IMR-90 (cell line): ENCODE data around the gene ZNF853. TPM values are rescaled to one million over a fixed set of nuclear protein-coding genes. Genes with fewer than 3 reads are reported as not detected.
A peak's percentile ranks its signal among the peaks of the same experiment; 100 is the strongest.

Experiments used
- ATAC-seq: fragments of 200-7000 bp; cut with Tn5 transposase; 2 replicates; pipeline ENCODE4 v1.9.1; 2020; ENCODE audit warnings: low read depth, mild to moderate bottlenecking, moderate library complexity
- BruUV-seq: library from RNA; stranded (reverse); fragments of 400-500 nt; replicated peaks from 2 replicates; lab custom pipeline; 2021; lab: Mats Ljungman, UMichigan
- CTCF ChIA-PET: fragments of 300-600 bp; formaldehyde crosslinking; extraction: SDS; loops from one replicate; lab custom pipeline; 2021; ENCODE audit warnings: antibody characterized with exemption; lab: Yijun Ruan, JAX
- POLR2A ChIA-PET: fragments of 300-600 bp; sonication (Branson Sonifier 250); formaldehyde crosslinking; loops from one replicate; lab custom pipeline; 2022; ENCODE audit warnings: antibody characterized with exemption; ENCODE audit not compliant: unreplicated experiment; lab: Charles Lee
- DNase-seq: peaks from one replicate; pipeline ENCODE4 v3.0.0; 2013
- H2AFZ ChIP-seq: replicated peaks from 2 replicates; pipeline ENCODE3; 2013; ENCODE audit warnings: low read length, mild to moderate bottlenecking; ENCODE audit not compliant: poor library complexity
- H2AK5ac ChIP-seq: 2 replicates; pipeline ENCODE4 v1.6.1; 2013; ENCODE audit warnings: low read depth, low read length, inconsistent platforms
- H2AK9ac ChIP-seq: replicated peaks from 2 replicates; pipeline ENCODE3; 2013; ENCODE audit warnings: mild to moderate bottlenecking, low read depth, low read length, moderate library complexity; ENCODE audit not compliant: poor library complexity
- H2BK120ac ChIP-seq: 2 replicates; pipeline ENCODE4 v1.6.1; 2013; ENCODE audit warnings: low read depth, low read length, inconsistent platforms
- H2BK15ac ChIP-seq: 3 replicates; pipeline ENCODE4 v1.6.1; 2013; ENCODE audit warnings: low read depth, low read length, inconsistent platforms
- H2BK20ac ChIP-seq: 2 replicates; pipeline ENCODE4 v1.6.1; 2013; ENCODE audit warnings: low read depth, mild to moderate bottlenecking, inconsistent platforms, low read length, moderate library complexity
- H2BK5ac ChIP-seq: 2 replicates; pipeline ENCODE4 v1.6.1; 2013; ENCODE audit warnings: mild to moderate bottlenecking, low read depth, low read length, inconsistent platforms; ENCODE audit not compliant: poor library complexity, severe bottlenecking
- H3K14ac ChIP-seq: replicated peaks from 2 replicates; pipeline ENCODE4 v1.6.1; 2013; ENCODE audit warnings: low read depth, low read length, inconsistent platforms
- H3K18ac ChIP-seq: 2 replicates; pipeline ENCODE4 v1.6.1; 2013; ENCODE audit warnings: low read depth, low read length, control low read depth
- H3K23ac ChIP-seq: 2 replicates; pipeline ENCODE4 v1.6.1; 2013; ENCODE audit warnings: low read depth, low read length, inconsistent platforms
- H3K27ac ChIP-seq: 2 replicates; pipeline ENCODE4 v1.5.1; 2013; ENCODE audit warnings: mild to moderate bottlenecking, control low read depth, low read length; ENCODE audit not compliant: insufficient read depth
- H3K27me3 ChIP-seq: 2 replicates; pipeline ENCODE4 v1.6.1; 2013; ENCODE audit warnings: low read length; ENCODE audit not compliant: control insufficient read depth, insufficient read depth
- H3K36me3 ChIP-seq: 2 replicates; pipeline ENCODE4 v1.6.1; 2013; ENCODE audit warnings: low read length, mixed read lengths; ENCODE audit not compliant: control insufficient read depth, insufficient read depth
- H3K4ac ChIP-seq: 2 replicates; pipeline ENCODE4 v1.6.1; 2013; ENCODE audit warnings: low read depth, low read length, inconsistent platforms
- H3K4me1 ChIP-seq: 2 replicates; pipeline ENCODE4 v1.6.1; 2013; ENCODE audit warnings: low read length, mixed read lengths; ENCODE audit not compliant: control insufficient read depth, insufficient read depth
- H3K4me2 ChIP-seq: 2 replicates; pipeline ENCODE4 v1.6.1; 2013; ENCODE audit warnings: low read depth, mild to moderate bottlenecking, control low read depth, low read length, moderate library complexity
- H3K4me3 ChIP-seq: 2 replicates; pipeline ENCODE4 v1.5.1; 2013; ENCODE audit warnings: low read depth, mild to moderate bottlenecking, control low read depth, low read length, moderate library complexity; ENCODE audit not compliant: insufficient read depth
- H3K56ac ChIP-seq: 2 replicates; pipeline ENCODE4 v1.6.1; 2013; ENCODE audit warnings: low read length, inconsistent platforms; ENCODE audit not compliant: insufficient read depth; ENCODE audit errors: extremely low read depth
- H3K79me1 ChIP-seq, 2 experiments: 2 replicates each; pipeline ENCODE4 v1.6.1; 2013; ENCODE audit warnings: low read length in 2 of 2, inconsistent platforms in 1 of 2, low read depth in 1 of 2
- H3K9ac ChIP-seq: 2 replicates; pipeline ENCODE4 v1.6.1; 2013; ENCODE audit warnings: low read depth, low read length, control low read depth
- H3K9me1 ChIP-seq: 2 replicates; pipeline ENCODE4 v1.6.1; 2013; ENCODE audit warnings: low read length, inconsistent platforms; ENCODE audit not compliant: insufficient read depth
- H3K9me3 ChIP-seq: 2 replicates; pipeline ENCODE4 v1.6.1; 2013; ENCODE audit warnings: low read length; ENCODE audit not compliant: control insufficient read depth, insufficient read depth
- H4K20me1 ChIP-seq: 2 replicates; pipeline ENCODE4 v1.6.1; 2013; ENCODE audit warnings: low read length, inconsistent platforms; ENCODE audit not compliant: insufficient read depth
- H4K5ac ChIP-seq: 2 replicates; pipeline ENCODE4 v1.6.1; 2013; ENCODE audit warnings: mild to moderate bottlenecking, low read depth, low read length, control low read depth
- H4K8ac ChIP-seq, 2 experiments: 2 replicates each; pipeline ENCODE4 v1.6.1; 2013; ENCODE audit warnings: low read depth in 2 of 2, low read length in 2 of 2, control low read depth in 1 of 2, inconsistent platforms in 1 of 2
- H4K91ac ChIP-seq: 2 replicates; pipeline ENCODE4 v1.6.1; 2013; ENCODE audit warnings: low read depth, low read length, inconsistent platforms; ENCODE audit not compliant: insufficient read depth
- BHLHE40 ChIP-seq: fragments of 150-350 bp; IDR thresholded peaks from 2 replicates; pipeline ENCODE4 v1.6.1; 2016; ENCODE audit warnings: mild to moderate bottlenecking, low read depth, low read length
- CEBPB ChIP-seq: IDR thresholded peaks from 2 replicates; pipeline ENCODE4 v1.6.1; 2012; ENCODE audit warnings: low read depth, low read length, improper control_type of control experiment
- CHD1 ChIP-seq: IDR thresholded peaks from 2 replicates; pipeline ENCODE4 v1.6.1; 2012; ENCODE audit warnings: low read depth, low read length, improper control_type of control experiment
- CTCF ChIP-seq: conservative IDR thresholded peaks from 2 replicates; pipeline ENCODE4 v1.5.1; 2012; ENCODE audit warnings: mild to moderate bottlenecking, low read depth, low read length, improper control_type of control experiment
- ELK1 ChIP-seq: fragments of 150-350 bp; IDR thresholded peaks from 2 replicates; pipeline ENCODE4 v1.6.1; 2016; ENCODE audit warnings: low read depth, mild to moderate bottlenecking, low read length, moderate library complexity, borderline replicate concordance
- FOS ChIP-seq: fragments of 150-350 bp; IDR thresholded peaks from 2 replicates; pipeline ENCODE4 v1.6.1; 2016; ENCODE audit warnings: low read depth, low read length
- MAFK ChIP-seq: IDR thresholded peaks from 2 replicates; pipeline ENCODE4 v1.6.1; 2012; ENCODE audit warnings: low read depth, low read length, improper control_type of control experiment
- MAZ ChIP-seq: IDR thresholded peaks from 2 replicates; pipeline ENCODE4 v1.6.1; 2012; ENCODE audit warnings: low read depth, mild to moderate bottlenecking, low read length, improper control_type of control experiment, moderate library complexity, borderline replicate concordance
- MXI1 ChIP-seq: IDR thresholded peaks from 2 replicates; pipeline ENCODE4 v1.6.1; 2012; ENCODE audit warnings: low read depth, mild to moderate bottlenecking, low read length, moderate library complexity, borderline replicate concordance
- NFE2L2 ChIP-seq: fragments of 150-350 bp; IDR thresholded peaks from 2 replicates; pipeline ENCODE4 v1.6.1; 2016; ENCODE audit warnings: low read depth, mild to moderate bottlenecking, low read length
- POLR2A ChIP-seq: IDR thresholded peaks from 2 replicates; pipeline ENCODE4 v1.6.1; 2012; ENCODE audit warnings: mild to moderate bottlenecking, low read depth, low read length
- RAD21 ChIP-seq: IDR thresholded peaks from 2 replicates; pipeline ENCODE4 v1.6.1; 2012; ENCODE audit warnings: low read length, improper control_type of control experiment
- RCOR1 ChIP-seq: IDR thresholded peaks from 2 replicates; pipeline ENCODE4 v1.6.1; 2012; ENCODE audit warnings: mild to moderate bottlenecking, low read length, improper control_type of control experiment; ENCODE audit not compliant: insufficient replicate concordance
- RFX5 ChIP-seq: IDR thresholded peaks from 2 replicates; pipeline ENCODE4 v1.8.0; 2012; ENCODE audit warnings: low read depth, mild to moderate bottlenecking, low read length, moderate library complexity
- SMC3 ChIP-seq: fragments of 150-350 bp; IDR thresholded peaks from 2 replicates; pipeline ENCODE4 v1.6.1; 2016; ENCODE audit warnings: low read depth, mild to moderate bottlenecking, antibody characterized with exemption, low read length, moderate library complexity
- WGBS, 2 experiments: methylation state at CpG; one replicate each; pipeline versions ENCODE4 v1.1.5 to v1.1.7; 2013; ENCODE audit warnings: missing lambda C conversion rate in 2 of 2; ENCODE audit not compliant: insufficient read length in 1 of 2; ENCODE audit errors: extremely low coverage in 2 of 2; 5-methylcytosine and 5-hydroxymethylcytosine counted together
- dilution Hi-C: fragments of 300-500 bp; cut with HindIII; formaldehyde crosslinking; loops from one replicate; pipeline ENCODE4 v1.14.3; 2018; ENCODE audit warnings: low sequenced_read_pairs; ENCODE audit not compliant: unreplicated experiment
- in situ Hi-C: fragments of 300-500 bp; cut with MboI; formaldehyde crosslinking; loops from 3 replicates; pipeline ENCODE4 v1.14.3; 2019; ENCODE audit warnings: low sequenced_read_pairs, inconsistent platforms, mixed read lengths
- intact Hi-C: fragments of 100-400 bp; cut with micrococcal nuclease; formaldehyde crosslinking; loops from 2 replicates; pipeline ENCODE4 v1.10.0; 2022
- polyA plus RNA-seq, 3 experiments: library from polyadenylated mRNA; depleted of rRNA; stranded (reverse); fragments of >200 nt; gene quantifications; 2 replicates each; pipeline ENCODE4 v1.2.3, GENCODE V29; 2012; ENCODE audit warnings: low replicate concordance in 1 of 3
- total RNA-seq: library from RNA; depleted of rRNA; stranded (reverse); fragments of >200 nt; gene quantifications from 2 replicates; pipeline ENCODE4 v1.2.3, GENCODE V29; 2012
- TF ChIP-seq, protein P1 (sequence below): fragments of 150-350 bp; IDR thresholded peaks from 2 replicates; pipeline ENCODE4 v1.6.1; 2017; ENCODE audit warnings: mild to moderate bottlenecking, antibody characterized with exemption, low read length, low read depth

Gene ZNF853
- total and polyA plus RNA-seq, 2 of the 4 experiments (the other 2 are of a cell fraction), result 3.4 TPM

GRCh38 chr7:6631605-6632004, 16.2 kb downstream of the ZNF853 start:
- Histone ChIP-seq H3K79me1 (no peaks in the 10 kb centered on the region), H3K9me1 (0 out of 2 replicates have a peak, but pooled peaks cover 4% of the 10 kb centered on the region), H3K4me2 (no peak overlapping the region), H2AK5ac (no peak overlapping the region), H2BK15ac (no peak overlapping the region), H3K27ac (no peak overlapping the region), H3K14ac (no peak overlapping the region), H3K9me3 (no peaks in the 10 kb centered on the region), H3K4me3 (no peak overlapping the region), H4K91ac (no peak overlapping the region), H3K23ac (no peak overlapping the region), H4K5ac (no peak overlapping the region), H4K20me1 (no peaks in the 10 kb centered on the region), H3K4me1 (peaks cover 3% of the 10 kb centered on the region), H3K9ac (no peak overlapping the region), H2AFZ (no peak overlapping the region), H2BK5ac (no peak overlapping the region), H2BK20ac (no peak overlapping the region), H3K4ac (no peak overlapping the region), H2BK120ac (no peak overlapping the region), H3K27me3 (no peaks in the 10 kb centered on the region; the same call in 1 of the 2 replicates), H3K18ac (no peak overlapping the region), H2AK9ac (peak overlapping the region; percentile 24), H3K36me3 (no peaks in the 10 kb centered on the region), H3K56ac (no peak overlapping the region), H4K8ac (no peak overlapping the region)
- no peak for ATAC-seq
- TF ChIP-seq NFE2L2 (no peak), RFX5 (no peak), MAZ (no peak), CEBPB (no peak), FOS (no peak), CTCF (no peak), SMC3 (no peak), BHLHE40 (no peak), ELK1 (no peak), RCOR1 (no peak), RAD21 (no peak), MAFK (no peak), CHD1 (no peak), MXI1 (no peak), POLR2A (no peak)
- TF ChIP-seq, protein P1, sequence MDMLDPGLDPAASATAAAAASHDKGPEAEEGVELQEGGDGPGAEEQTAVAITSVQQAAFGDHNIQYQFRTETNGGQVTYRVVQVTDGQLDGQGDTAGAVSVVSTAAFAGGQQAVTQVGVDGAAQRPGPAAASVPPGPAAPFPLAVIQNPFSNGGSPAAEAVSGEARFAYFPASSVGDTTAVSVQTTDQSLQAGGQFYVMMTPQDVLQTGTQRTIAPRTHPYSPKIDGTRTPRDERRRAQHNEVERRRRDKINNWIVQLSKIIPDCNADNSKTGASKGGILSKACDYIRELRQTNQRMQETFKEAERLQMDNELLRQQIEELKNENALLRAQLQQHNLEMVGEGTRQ, result no peak
- ChIA-PET POLR2A (no interaction called here), CTCF (no interaction called here)
- intact Hi-C loops, result no loop called here
- in situ Hi-C loops, result no loop called here
- no peak for DNase-seq
- dilution Hi-C loops, result no loop called here
- no TSS peak for BruUV-seq
- 40% methylated on average over 1 of the region's 7 CpGs; no CpG with 5 or more reads in 1 of the 2 experiments for WGBS, 2 experiments
